Middle frontal gyrus (tissue), 1 donor: ENCODE results near the gene GREB1L.
"Not testable (repeated sequence)": the region's sequence is repeated elsewhere in the genome, so short reads cannot be mapped to it uniquely, and the experiment has no call there.

Source experiments
- DNase-seq: peaks from one replicate; pipeline ENCODE4 v3.0.0-alpha.2; 2015; ENCODE audit warnings: low spot score; ENCODE audit errors: extremely low spot score

GREB1L gene

DNA sequence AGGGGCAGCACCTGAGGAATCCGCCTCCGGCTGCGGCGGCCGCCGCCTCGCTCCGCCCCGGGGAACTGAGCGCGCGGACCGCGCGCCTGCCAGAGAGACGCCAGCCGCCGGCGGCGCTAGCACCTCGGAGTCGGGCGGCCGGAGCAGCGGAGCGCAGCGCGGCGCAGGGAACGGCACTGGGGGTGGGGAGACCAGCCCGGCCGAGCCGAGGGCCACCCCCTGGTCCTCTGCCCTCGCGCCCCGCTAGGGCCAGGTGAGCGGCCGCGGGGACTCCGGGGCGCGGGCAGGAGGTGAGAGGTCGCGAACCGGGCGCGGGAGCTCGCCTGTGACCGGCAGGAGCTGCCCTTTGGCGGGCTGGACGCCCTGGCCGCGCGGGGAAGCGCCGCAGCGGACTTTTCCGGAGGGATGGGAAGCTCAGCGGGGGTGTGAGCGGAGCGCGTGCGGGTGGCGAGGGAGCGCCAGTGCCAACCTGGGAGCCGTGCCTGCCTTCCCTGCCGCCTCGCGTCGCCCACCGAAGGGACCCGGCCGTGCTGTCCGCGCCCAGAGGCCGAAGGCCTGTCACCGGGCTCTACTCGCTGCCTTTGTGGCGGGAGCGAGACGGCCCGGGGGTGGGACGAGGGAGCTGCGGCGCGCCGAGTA is at the start of gene GREB1L:
Gene GREB1L (plus strand): TSS at position 92 of the 639 bp plus-strand sequence. CDS start 141,287 bp downstream, outside the sequence.
- DNase-seq, result no peak

DNA sequence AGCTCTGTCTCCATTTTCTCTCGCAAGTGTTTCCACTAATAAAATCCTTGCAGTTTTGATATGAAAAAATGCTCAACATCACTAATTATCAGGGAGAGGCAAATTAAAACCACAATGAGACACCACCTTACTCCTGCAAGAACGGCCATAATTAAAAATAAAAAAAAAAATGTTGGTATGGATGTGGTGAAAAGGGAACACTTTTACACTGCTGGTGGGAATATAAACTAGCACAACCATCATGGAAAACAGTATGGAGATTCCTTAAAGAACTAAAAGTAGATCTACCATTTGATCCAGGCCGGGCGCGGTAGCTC is 49.8 kb upstream of the GREB1L start:
- no peak for DNase-seq

DNA sequence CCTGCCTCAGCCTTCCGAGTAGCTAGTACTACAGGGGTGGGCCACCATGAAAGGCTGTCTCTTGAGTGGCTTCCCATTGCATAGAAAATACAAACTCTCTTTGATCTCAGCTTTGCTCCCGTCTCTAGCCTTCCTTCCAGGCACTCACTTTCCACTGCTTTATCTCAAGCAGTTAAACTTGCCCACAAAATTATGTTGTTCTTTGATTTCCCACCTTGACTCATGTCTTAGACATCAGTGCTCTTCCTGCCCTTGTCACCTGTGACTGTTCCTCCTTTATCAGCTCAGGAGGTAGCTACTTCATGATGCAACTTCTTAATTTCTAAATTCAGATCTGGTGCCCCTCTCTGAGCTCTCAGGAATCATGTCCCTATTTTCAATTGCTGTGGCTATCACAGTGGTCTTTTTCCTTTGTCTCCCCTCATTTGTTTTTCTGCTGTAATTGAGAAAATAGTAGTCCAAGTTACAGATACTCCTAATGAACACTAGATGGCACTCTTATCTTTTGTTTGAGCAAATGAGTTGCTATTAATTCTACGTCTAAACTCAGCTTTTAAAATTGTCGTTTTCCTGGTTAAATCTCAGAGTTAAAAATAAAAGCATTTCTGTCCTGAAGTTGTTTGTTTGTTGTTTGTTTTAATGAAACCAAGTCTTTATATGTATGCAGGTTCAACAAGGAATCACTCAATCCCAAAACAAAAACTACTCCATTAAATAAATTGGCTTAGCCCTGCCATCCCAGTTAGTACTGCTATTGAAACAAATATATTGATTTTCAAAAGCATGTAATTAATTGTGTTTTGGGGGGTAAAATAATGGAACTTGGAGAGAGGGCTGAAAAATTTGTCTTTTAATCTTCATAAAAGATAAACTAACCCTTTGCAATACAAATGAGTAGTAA is 46.9 kb upstream of the GREB1L start:
- peak; percentile 39 for DNase-seq

DNA sequence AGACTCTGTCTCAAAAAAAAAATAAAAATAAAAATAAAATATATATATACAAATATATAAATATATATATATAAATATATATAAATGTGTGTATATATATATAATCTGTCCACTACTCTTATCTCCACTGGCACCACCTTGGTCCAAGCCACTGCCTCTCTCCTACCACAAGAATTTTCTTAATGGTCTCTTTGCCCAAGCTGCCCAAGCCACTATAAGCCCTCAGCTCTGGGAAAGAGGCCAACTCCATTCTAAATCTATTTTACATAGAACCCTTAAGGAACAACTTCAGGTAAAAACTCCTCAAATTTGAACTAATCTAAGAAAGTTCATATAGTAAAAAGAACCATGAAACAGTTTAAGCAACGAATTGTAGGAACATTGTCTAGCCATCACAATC is 45.6 kb upstream of the GREB1L start:
- no peak for DNase-seq

DNA sequence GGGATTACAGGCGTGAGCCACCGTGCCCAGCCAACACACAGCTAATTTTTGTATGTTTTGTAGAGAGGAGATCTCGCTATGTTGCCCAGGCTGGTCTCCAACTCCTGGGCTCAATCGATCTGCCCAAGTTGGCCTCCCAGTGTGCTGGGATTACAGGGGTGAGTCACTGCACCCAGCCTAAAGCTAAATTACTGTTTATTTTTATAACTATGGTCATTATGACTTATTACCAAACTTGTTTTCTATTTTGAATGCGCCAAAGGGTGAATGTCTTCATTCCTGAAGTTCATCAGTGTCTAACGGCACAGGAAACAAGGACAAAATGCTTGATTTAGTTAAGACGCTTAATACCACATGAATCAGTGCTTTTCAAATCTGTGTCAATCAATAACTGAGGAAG is 38.9 kb upstream of the GREB1L start:
- no peak for DNase-seq

DNA sequence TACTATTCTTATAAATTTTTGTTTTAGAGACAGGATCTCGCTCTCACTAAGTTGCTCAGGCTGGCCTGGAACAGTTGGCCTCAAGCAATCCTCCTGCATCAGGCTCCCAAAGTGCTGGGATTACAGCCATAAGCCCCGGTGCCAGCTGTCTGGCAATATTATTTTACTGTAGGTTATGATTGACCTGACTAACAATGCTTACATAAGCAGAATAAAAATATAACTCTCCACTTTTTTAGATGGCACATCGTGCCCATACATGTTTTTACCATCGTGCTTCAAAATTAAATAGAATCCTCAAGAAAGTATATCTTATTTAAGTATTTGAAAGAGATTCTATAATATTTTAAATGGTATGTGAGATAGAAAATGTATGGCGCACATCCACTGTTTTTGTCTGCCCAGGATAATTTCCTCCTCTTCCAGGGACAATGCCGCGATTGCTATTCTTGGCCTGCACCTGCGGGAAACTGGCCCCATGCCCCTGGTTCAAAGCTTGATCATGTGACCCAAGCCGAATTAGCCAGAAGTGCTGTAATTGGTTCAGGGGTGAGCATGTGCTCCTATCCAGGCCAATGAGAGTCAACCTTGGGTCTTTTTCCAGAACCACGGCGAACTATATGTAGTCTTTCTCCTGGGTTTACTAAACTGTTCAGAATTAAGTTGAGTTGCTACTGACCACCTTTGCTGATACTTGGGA is 38.3 kb upstream of the GREB1L start:
- DNase-seq, result no peak

DNA sequence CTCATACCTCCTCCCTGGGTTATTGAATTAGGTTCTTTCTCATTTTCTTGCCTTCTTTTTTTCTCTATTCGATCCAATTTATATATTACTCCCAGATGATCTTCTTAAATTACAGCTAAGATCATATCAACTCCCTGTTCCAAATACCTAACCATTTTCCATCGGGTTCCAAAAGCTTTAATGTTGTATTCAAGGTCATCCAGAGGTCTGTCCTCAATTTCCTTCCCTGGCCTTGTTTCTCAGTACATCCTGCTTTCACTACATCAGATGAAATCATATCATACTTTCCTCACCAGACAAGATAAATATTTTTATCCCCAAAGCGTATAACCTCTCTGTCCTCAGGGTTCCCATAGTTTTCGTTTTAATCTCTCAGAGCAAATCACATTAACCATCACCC is 36.3 kb upstream of the GREB1L start:
- no peak for DNase-seq

DNA sequence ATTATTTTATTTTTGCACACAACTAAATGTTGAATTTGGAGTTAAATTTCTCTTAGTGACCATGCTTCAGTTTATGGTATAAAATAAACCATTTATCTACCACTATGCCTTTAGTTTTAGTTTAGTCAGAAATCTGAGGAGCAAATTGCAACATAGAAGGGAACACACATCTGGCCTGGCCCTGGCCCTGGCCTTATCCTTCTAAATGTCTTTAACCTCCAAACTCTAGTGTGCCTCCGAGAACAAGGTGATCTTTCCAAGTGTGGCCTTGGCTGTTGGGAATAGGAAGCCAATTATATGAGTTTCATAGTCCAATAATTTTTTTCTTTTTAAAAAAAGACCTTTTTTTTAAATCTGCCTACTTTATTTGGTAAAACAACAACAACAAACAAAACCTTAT is 31.8 kb upstream of the GREB1L start:
- no peak for DNase-seq

DNA sequence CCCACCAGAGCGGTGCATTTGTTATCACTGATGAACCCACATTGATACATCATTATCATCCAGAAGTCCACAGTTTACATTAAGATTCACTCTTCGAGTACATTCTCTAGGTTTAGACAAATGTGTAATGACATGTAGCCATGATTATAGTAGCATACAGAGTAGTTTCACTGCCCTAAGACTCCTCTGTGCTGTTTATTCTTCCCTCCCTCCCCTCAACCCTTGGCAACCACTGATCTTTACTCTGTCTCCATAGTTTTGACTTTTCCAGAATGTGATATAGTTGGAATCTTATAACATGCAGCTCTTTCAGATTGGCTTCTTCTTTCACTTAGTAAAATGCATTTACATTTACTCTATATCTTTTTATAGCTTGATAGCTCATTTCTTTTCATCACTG is 31.2 kb upstream of the GREB1L start:
- no peak for DNase-seq

DNA sequence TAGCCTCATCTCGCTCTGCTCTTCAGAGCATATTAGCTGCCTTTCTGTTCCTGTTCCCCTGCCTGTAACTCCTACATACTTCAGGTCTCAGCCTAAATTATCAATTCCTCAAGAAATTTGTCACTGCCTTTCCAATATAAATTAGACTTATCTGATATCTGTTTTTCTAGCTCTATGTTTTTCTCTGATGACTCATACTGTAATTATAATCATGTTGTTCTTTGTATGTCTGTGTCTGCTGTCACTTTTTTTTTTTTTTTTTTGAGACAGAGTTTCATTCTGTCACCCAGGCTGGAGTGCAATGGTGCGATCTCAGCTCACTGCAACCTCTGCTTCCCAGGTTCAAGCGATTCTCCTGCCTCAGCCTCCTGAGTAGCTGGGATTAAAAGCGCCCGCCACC is 27.6 kb upstream of the GREB1L start:
- not testable (repeated sequence) for DNase-seq

DNA sequence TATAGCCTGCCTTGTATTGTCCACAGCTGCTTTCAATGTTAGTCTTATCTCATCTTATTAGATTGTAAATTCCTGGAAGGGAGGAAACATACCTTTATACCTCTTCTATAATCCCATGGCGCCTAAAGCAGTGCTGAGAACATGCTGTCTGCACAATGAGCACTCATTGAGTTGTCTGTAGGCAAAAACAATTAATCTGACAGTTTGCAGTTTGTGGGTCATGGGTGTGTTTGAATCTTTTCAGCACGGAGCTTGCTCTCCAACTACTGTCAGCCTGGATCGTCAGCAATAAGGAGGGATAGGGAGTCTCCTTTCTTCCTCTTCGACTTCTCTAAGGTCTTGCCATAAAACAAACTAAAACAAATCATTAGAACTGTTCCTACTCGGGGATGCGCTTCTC is 26.5 kb upstream of the GREB1L start:
- no peak for DNase-seq

DNA sequence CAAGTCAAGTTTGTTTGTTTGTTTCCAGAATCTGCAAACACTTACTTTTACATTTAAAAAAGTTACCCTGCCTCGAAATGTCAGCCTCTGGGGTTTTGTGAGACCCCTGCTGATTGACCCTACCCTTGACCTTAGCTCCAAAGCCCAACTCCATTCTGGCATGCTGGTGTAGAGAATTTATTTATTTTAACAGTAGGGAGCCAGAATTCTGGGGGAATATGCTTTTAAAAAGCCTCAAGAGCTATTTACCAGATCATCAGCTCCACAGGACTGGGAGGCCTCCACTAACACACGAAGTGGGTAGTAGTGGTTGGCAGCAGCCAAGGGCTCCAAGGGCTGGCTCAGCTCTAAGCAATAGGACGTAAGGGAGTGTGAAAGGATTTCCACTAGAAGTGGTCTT is 23.2 kb upstream of the GREB1L start:
- no peak for DNase-seq

DNA sequence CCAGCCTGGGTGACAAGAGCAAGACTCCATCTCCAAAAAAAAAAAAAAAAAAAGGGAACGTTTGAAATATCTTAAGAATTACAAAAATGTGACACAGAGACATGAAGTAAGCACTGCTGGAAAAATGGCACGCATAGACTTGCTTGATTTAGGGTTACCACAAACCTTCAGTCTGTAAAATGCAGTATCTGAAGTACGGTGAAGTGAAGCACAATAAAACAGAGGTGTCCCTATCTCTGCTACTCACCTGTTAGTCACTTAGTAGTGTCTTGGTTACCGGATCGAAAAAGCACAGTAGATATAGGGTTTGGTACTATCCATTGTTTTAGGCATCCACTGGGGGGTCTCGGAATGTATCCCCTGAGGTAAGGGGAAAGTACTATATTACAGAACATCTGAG is 11.6 kb upstream of the GREB1L start:
- no peak for DNase-seq

DNA sequence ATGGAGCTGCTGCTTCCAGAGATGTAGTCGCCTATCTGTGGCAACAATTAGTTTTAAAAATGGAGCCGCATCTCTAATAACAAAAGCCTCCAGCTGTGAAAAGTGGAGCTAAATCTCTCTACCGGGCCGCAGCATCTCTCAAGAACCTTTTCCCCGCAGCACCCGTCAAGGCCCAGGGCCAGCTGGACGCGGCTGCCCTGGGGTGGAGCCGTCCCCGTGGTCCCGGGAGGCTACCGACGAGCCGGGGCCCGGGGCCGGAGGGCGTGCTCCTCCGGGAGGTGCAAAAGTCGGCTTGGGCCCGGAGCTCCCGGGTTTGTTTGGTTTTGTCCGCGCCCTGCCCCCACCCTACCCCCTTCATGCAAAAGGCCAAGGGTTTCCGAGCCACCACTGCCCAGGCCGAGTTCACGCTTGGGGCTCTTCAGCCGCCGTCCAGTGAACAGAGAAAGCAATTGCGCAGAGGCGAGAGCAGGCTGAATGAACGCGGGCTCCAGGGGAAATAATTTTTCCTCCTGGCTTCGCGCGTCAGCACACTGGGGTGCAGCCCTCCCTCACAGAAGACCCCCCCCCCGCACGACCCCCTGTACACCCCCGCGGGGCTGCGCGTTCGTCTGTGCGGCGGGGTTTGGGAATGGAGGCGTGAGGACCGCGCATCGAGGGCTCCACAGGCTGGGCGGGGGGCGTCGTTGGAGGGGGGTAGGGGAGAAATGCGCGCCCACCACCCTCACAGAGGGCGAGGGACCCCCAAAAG is 557 bp upstream of the GREB1L start:
- DNase-seq, result no peak

DNA sequence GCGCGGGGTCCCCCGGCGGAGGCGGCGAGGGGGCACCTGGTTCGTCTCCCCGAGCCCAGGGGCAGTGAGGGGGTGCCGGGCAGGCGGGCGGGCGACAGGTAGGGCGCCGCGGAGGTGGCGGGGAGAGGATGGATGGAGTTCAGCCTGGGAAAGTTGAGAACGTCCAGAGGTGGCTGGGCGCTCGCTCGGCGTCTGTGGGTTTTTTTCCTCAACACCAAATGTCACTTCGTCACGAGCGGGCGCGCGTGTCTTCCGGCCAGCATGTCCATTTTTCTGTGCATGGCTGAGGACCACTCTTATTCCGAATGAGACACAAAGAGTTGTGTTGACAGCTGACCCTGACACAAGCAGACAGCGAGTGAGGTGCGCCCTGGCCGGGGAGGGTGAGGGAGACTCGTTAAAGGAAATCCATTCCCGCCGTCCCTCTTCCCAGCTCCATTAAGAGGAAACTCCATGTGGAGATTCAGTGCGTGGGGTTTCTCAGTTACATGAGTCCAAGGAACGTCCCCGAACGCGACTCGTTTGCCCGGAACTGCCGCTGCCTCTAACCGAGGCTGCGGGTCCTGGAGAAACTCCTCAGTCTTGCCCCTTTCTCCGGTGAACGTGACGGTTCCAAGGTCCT is 859 bp downstream of the GREB1L start:
- no peak for DNase-seq

DNA sequence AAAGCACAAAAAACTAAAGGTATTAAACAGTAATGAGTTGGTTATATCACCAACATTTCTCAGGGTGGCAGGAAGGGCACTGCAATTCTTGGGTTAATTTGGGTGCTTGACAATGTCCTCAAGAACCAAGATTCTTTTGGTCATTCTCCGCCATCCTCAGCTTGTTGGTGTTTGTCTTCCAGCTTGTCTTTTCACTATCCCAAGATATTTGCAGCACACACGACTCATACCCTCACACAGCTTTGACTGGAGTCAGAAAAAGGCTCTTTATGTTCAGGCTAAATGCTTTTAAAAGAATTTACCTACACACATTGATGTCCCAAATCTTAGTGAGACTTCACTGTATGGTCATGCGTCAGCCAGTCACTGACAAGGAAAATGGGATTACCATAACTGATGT is 12.5 kb downstream of the GREB1L start:
- no peak for DNase-seq

DNA sequence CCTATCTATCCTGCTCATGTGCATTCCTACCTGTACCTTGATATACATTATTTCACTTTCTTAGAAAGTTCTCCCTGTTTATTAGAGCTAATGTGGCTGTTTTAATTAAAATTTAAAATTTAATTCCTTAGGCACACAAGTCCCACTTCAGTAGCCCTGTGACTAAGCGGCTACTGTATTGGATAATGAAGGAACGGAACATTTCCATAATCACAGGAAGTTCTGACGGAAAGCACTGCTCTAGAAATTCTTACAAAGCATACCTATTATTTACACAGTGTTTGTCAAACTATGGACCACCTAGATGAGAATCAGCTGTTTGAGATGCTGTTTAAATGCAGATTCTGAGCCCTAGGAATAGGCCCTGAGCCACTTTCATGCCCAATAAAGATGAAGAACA is 13.2 kb downstream of the GREB1L start:
- no peak for DNase-seq

DNA sequence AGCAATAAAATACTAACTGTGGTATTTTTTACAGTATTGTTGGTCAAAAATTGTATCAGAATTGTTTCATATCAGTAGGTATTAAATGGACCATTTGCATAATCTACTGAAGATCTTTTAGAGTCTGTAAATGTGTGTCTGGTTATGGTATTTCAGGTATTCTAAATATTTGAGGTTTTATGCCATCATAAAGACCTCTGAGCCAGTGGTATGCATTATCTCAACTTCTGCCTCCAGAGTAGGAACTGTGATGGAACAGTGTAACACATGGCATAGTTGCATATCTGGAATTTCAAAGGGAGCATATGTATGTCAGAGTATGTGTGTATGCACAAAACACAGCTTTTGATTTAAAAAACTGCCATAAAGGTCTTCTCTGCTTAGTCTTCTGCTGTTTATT is 15.4 kb downstream of the GREB1L start:
- no peak for DNase-seq

DNA sequence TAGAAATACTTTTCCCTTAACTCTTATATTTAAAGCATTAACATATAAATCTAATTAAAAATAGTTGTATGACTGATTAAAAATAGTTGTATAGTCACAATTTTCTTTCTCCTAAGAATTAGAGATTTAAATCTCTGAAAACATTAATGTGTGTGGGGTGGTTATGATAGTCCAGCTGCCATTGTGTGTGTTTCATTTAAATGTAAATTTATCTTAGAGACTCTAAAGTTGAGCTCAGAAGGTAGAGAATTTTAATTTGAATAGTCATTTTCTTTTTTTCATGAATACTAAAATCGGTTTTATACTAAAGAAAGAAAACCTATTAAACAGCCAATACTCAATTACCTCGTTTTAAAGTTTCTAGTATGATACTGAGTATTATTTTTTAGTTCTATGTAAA is 18.6 kb downstream of the GREB1L start:
- DNase-seq, result no peak

DNA sequence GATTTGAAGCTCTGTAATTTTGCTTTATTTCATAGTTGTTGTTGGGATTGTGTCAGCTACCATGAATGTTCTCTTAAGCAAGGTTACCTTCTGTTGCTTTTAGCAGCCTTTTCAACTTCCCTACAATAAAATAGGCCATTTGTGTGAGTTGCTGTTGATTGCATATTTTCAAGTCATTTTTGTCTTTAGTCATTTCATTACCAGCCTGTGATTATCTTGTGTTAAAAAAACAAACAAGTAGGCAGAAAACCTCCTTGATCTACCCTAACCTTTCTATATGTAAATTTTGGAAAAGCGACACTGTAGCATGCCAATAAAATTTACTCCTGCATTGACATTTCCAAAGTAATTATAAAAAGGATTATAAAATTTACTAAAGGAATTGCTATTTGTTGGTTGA is 19.3 kb downstream of the GREB1L start:
- no peak for DNase-seq

DNA sequence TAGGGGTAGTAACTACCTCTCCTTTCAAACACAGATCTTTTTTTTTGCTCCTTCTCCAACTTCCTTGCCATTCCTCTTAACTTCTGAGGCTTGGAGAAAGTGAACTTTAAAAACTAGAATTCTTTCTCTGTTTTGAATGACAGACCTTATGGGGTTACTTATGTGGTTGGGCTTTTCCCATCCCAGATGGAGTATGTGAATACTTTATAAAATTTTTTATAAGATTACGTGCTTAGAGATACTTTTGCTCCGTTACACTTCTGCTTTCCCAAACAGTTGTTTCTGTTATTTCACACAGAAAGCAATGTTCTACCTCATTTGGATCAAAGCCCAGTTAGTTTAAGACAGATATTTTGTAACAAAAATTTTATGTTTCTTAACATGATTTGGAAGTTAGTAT is 20.2 kb downstream of the GREB1L start:
- no peak for DNase-seq
